MM.1S (cell line): Measurements from ENCODE around the gene FOXK1.

Experiments
- DNase-seq: peaks from one replicate; pipeline ENCODE4 v3.0.0-alpha.2; 2015
- H2AFZ ChIP-seq: fragments of 300-600 bp; sonication (generic); 2 replicates; pipeline ENCODE4 v1.6.0; 2016; ENCODE audit warnings: antibody characterized with exemption, low read length
- H3F3A ChIP-seq: fragments of 300-600 bp; sonication (generic); 2 replicates; pipeline ENCODE4 v1.6.1; 2016; ENCODE audit warnings: mild to moderate bottlenecking, antibody characterized with exemption, low read length, moderate library complexity, mixed read lengths; ENCODE audit not compliant: insufficient read depth
- H3K27ac ChIP-seq: fragments of 300-600 bp; sonication (generic); 2 replicates; pipeline ENCODE4 v1.5.1; 2016; ENCODE audit warnings: mild to moderate bottlenecking, low read length
- H3K27me3 ChIP-seq: fragments of 300-600 bp; sonication (generic); replicated peaks from 2 replicates; pipeline ENCODE4 v1.6.0; 2016; ENCODE audit warnings: low read length; ENCODE audit not compliant: insufficient read depth
- H3K36me3 ChIP-seq: fragments of 300-600 bp; sonication (generic); replicated peaks from 2 replicates; pipeline ENCODE4 v1.6.1; 2016; ENCODE audit warnings: mild to moderate bottlenecking, low read length, mixed read lengths; ENCODE audit not compliant: insufficient read depth
- H3K4me1 ChIP-seq: fragments of 300-600 bp; sonication (generic); 2 replicates; pipeline ENCODE4 v1.6.1; 2016; ENCODE audit warnings: low read length, mixed read lengths
- H3K4me2 ChIP-seq: fragments of 300-600 bp; sonication (generic); 2 replicates; pipeline ENCODE4 v1.6.0; 2016; ENCODE audit warnings: low read depth, low read length
- H3K4me3 ChIP-seq: fragments of 300-600 bp; sonication (generic); 2 replicates; pipeline ENCODE4 v1.5.1; 2016; ENCODE audit warnings: low read length, mixed read lengths
- H3K79me2 ChIP-seq: fragments of 300-600 bp; sonication (generic); 2 replicates; pipeline ENCODE4 v1.6.1; 2016; ENCODE audit warnings: mixed run types, low read length, mixed read lengths
- H3K9ac ChIP-seq: fragments of 300-600 bp; sonication (generic); 2 replicates; pipeline ENCODE4 v1.6.1; 2016; ENCODE audit warnings: low read length, mixed read lengths
- H3K9me2 ChIP-seq: fragments of 300-600 bp; sonication (generic); replicated peaks from 2 replicates; pipeline ENCODE4 v1.6.1; 2016; ENCODE audit warnings: mild to moderate bottlenecking, low read length, mixed read lengths; ENCODE audit not compliant: insufficient read depth
- H3K9me3 ChIP-seq: fragments of 300-600 bp; sonication (generic); replicated peaks from 2 replicates; pipeline ENCODE4 v1.6.1; 2016; ENCODE audit warnings: mild to moderate bottlenecking, low read length, mixed read lengths; ENCODE audit not compliant: insufficient read depth
- H4K20me1 ChIP-seq: fragments of 300-600 bp; sonication (generic); 2 replicates; pipeline ENCODE4 v1.6.1; 2016; ENCODE audit warnings: mild to moderate bottlenecking, low read length, moderate library complexity, mixed read lengths; ENCODE audit not compliant: insufficient read depth
- CTCF ChIP-seq: fragments of 300-600 bp; sonication (generic); IDR thresholded peaks from 2 replicates; pipeline ENCODE4 v1.5.1; 2016; ENCODE audit warnings: antibody characterized with exemption, low read length, mixed read lengths
- EZH2 ChIP-seq: fragments of 300-600 bp; sonication (generic); optimal IDR thresholded peaks from 2 replicates; pipeline ENCODE3; 2017; ENCODE audit warnings: low read depth, mild to moderate bottlenecking, antibody characterized with exemption, low read length, mixed read lengths
- EZH2phosphoT487 ChIP-seq: fragments of 300-600 bp; sonication (generic); IDR thresholded peaks from 2 replicates; pipeline ENCODE4 v1.6.1; 2018; ENCODE audit warnings: antibody characterized with exemption, low read length

FOXK1 gene

DNA sequence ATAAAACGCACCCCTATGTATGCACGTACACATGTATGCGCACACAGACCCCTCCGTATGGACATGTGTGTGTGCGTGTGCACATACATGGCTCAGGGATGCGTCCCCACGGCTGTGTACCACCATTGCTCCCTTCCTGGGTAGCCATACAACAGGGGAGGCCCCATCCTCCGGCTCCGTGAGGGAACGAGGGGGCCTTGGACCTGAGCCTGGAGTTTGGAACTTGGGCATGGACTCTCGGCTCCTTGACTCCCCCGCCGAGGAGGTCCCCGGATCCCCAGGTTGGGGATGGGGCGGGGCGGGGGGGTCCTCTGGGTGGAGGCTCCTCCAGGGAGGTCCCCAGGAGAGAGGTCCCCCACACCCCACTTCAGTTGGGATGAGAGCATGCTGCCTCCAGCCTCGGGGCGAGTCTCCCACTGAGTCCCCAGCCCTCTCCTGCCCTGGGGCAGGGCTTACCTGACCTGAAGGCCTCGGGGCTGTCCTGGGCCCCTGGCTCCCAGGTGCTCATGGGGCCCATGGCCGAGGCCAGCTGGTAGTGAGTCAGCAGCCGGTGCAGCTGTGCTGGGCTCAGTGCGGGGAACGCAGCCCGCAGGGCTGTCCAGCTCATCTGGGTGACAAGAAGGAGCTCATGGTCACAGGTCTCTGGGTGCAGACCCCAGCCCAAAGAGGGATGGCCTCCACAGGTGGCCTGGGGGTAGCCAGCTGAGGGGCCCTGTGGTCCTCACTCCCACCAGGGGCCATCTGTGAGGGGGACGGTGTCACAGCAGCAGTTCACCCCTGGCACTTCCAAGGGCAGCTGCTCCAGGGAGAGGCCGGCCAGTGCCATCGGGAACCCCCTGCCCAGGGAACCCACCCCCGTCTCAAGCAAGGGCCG, 123.3 kb downstream of the FOXK1 start:
- Histone ChIP-seq H3K9ac (no peak overlapping the region), H3K79me2 (no peaks in the 10 kb centered on the region)

DNA sequence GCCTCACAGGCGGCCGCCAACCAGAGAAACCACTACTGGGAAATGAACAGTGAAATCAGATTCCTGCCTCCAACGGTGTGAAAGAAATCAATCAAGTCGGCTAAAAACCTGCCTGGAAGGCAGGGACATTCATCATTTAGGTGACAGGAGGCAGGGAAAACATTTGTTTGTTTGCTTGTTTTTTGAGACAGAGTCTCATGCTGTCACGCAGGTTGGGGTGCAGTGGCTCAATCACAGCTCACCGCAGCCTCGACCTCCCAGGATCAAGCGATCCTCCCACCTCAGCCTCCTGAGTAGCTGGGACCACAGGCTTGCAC, 123.8 kb downstream of the FOXK1 start:
- H2AFZ ChIP-seq, result no peak overlapping the region
- DNase-seq, result no peak
- TF ChIP-seq EZH2phosphoT487 (no peak), CTCF (no peak)
- no peaks in the 10 kb centered on the region for H4K20me1 ChIP-seq
- no peak overlapping the region for H3K4me3 ChIP-seq
- H3K9me3 ChIP-seq, result no peaks in the 10 kb centered on the region
- H3K4me1 ChIP-seq, result no peaks in the 10 kb centered on the region
- no peaks in the 10 kb centered on the region for H3K79me2 ChIP-seq
- H3K27me3 ChIP-seq, result peaks cover 58% of the 10 kb centered on the region
- no peak overlapping the region for H3K4me2 ChIP-seq
- H3K27ac ChIP-seq, result no peak overlapping the region
- no peaks in the 10 kb centered on the region for H3K36me3 ChIP-seq
- H3K9me2 ChIP-seq, result no peaks in the 10 kb centered on the region
- H3F3A ChIP-seq, result no peaks in the 10 kb centered on the region
- no peak overlapping the region for H3K9ac ChIP-seq

More for the DNA sequence above, 123.3 kb downstream of the FOXK1 start:
- no peak overlapping the region for H2AFZ ChIP-seq
- no peak for DNase-seq
- no peaks in the 10 kb centered on the region for H3F3A ChIP-seq
- H3K9me3 ChIP-seq, result no peaks in the 10 kb centered on the region
- H3K4me2 ChIP-seq, result no peak overlapping the region
- no peaks in the 10 kb centered on the region for H3K4me1 ChIP-seq
- no peaks in the 10 kb centered on the region for H4K20me1 ChIP-seq
- TF ChIP-seq EZH2 (no peak), CTCF (no peak), EZH2phosphoT487 (no peak)
- peaks cover 53% of the 10 kb centered on the region for H3K27me3 ChIP-seq
- H3K9me2 ChIP-seq, result no peaks in the 10 kb centered on the region
- H3K36me3 ChIP-seq, result no peaks in the 10 kb centered on the region
- H3K27ac ChIP-seq, result no peak overlapping the region
- no peak overlapping the region for H3K4me3 ChIP-seq

DNA sequence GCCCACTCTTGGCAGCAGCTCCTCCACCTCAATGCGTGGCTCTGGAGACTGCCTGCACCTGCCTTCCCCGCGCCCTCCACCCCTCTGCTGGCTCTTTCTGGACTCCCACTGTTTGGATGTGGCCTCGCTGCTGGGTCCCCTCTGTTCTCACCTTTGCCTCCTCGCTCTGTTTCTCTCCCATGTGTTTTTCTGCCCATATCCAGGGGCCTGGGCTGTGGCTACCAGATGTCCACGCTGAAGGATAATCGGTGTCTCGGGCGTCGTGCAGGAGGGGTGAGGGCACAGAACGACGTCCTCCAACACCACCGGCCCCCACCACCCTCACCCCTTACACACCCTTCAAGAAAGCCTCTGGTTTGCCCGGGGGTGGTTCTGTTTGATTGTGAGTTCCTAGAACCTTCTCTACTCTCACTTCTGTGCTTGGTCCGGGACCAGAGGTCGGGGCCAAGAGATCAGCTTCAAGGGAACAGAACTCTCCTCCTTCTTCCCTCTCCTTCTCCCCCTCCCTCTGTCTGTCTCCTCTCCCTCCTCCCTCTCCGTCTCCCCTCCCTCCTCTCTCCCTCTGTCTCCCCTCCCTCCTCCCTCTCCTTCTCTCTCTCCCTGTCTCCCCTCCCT, 125.0 kb downstream of the FOXK1 start:
- no peaks in the 10 kb centered on the region for H3K36me3 ChIP-seq
- no peaks in the 10 kb centered on the region for H3F3A ChIP-seq
- TF ChIP-seq EZH2phosphoT487 (no peak), EZH2 (no peak), CTCF (no peak)
- no peak for DNase-seq
- no peaks in the 10 kb centered on the region for H3K9me3 ChIP-seq
- no peak overlapping the region for H3K4me3 ChIP-seq
- H3K27me3 ChIP-seq, result peaks cover 66% of the 10 kb centered on the region
- no peak overlapping the region for H3K9ac ChIP-seq
- no peaks in the 10 kb centered on the region for H3K4me1 ChIP-seq
- H3K9me2 ChIP-seq, result no peaks in the 10 kb centered on the region
- no peak overlapping the region for H2AFZ ChIP-seq
- no peak overlapping the region for H3K27ac ChIP-seq
- no peaks in the 10 kb centered on the region for H4K20me1 ChIP-seq
- no peak overlapping the region for H3K4me2 ChIP-seq
- H3K79me2 ChIP-seq, result no peaks in the 10 kb centered on the region
